NCI-H2227 (cell line): ENCODE measurements around the gene NDFIP1.

Experiments
- DNase-seq: peaks from one replicate; lab custom pipeline; 2025; ENCODE audit not compliant: unreplicated experiment; lab: John Stamatoyannopoulos, UW

Gene NDFIP1

GRCh38 chr5:142117579-142118151 lies 9.1 kb downstream of the NDFIP1 start:
- no peak for DNase-seq

GRCh38 chr5:142118155-142118686 lies 9.6 kb downstream of the NDFIP1 start:
- DNase-seq, result no peak

GRCh38 chr5:142119051-142119625 lies 10.6 kb downstream of the NDFIP1 start:
- DNase-seq, result no peak

GRCh38 chr5:142120247-142120935 lies 11.8 kb downstream of the NDFIP1 start:
- DNase-seq, result no peak

GRCh38 chr5:142122121-142122520 lies 13.5 kb downstream of the NDFIP1 start:
- DNase-seq, result no peak

GRCh38 chr5:142125378-142125777 lies 16.8 kb downstream of the NDFIP1 start:
- no peak for DNase-seq

- DNase-seq, result no peak
Measured at GRCh38 chr5:142125963-142126362, 17.4 kb downstream of the NDFIP1 start.

- no peak for DNase-seq
Measured at GRCh38 chr5:142128675-142129208, 20.2 kb downstream of the NDFIP1 start.

GRCh38 chr5:142129446-142130066 lies 21.0 kb downstream of the NDFIP1 start:
- no peak for DNase-seq

GRCh38 chr5:142131394-142131793 lies 22.8 kb downstream of the NDFIP1 start:
- DNase-seq, result no peak

- no peak for DNase-seq
Measured at GRCh38 chr5:142132916-142133315, 24.3 kb downstream of the NDFIP1 start.

GRCh38 chr5:142133330-142134206 lies 25.0 kb downstream of the NDFIP1 start:
- DNase-seq, result no peak

GRCh38 chr5:142134331-142135010 lies 25.9 kb downstream of the NDFIP1 start:
- no peak for DNase-seq

- no peak for DNase-seq
Measured at GRCh38 chr5:142141463-142141862, 32.9 kb downstream of the NDFIP1 start.

GRCh38 chr5:142143878-142144277 lies 35.3 kb downstream of the NDFIP1 start:
- peak; percentile 13 for DNase-seq

GRCh38 chr5:142145106-142145900 lies 36.7 kb downstream of the NDFIP1 start:
- DNase-seq, result peak; percentile 48

- no peak for DNase-seq
Measured at GRCh38 chr5:142149363-142149762, 40.8 kb downstream of the NDFIP1 start.

- DNase-seq, result no peak
Measured at GRCh38 chr5:142150431-142150830, 41.9 kb downstream of the NDFIP1 start.
